ENCODE results near the gene CPTP. TPM values are rescaled to one million over a fixed set of nuclear protein-coding genes. Genes with fewer than 3 reads are reported as not detected.

The CPTP gene
- total and polyA plus RNA-seq, 2 of the 13 experiments (the other 11 are each of a cell fraction or from before 2014, with no cell fraction given): 5.5 to 9.3 TPM

DNA sequence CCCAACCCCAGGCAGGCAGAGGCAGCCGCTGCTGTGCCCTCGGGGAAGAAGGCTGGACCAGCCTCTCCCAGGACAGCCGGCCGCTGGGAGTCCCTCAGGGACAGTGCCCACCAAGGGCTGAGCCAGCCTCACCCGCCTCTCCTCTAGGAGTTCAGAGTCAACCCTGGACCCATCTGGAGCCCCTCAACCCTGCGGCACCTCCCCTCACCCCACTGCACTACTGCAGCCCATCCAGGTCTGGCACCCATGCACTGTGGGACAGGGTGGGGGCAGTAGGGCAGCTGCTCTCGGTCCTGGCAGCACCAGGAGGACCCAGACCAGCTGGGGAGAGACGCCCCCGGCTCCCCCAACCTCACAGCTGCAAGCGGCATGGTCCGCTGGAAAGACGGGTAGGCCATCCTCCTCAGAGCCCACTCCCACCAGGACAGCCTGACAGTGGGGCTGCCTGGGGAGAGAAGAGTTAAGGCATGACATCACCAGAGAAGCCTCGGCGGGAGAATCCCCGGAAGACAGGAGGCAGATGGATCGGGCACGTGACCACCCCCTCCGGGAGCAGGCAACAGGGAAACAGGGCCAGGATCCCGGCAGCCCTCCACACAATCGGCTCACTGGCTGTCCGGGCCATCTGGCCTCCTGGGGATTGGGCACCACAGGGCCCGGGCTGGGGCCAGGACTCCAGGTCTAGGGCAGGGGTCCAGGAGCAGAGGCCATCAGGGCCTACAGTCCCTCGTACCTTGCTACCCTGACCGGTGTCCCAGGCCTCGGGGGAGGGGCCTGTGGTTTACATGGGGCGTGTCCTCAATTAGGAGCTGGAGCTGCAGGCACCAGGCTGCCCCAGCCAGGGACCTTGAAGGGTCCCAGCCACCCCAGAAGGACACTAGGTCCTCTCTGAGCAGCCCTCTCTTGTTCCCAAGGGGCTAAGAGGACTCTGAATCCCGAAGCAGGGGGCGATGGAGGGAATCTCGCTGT is 20.0 kb upstream of the CPTP start (continued):
- TF ChIP-seq DZIP1 (CRISPR knock-in tag; IDR thresholded peaks at IDR 0.05) (no peak), ZNF232 (CRISPR knock-in tag; IDR thresholded peaks at IDR 0.05; ENCODE audit: borderline replicate concordance) (no peak), ZNF251 (CRISPR knock-in tag; IDR thresholded peaks at IDR 0.05) (no peak), ZBTB46 (CRISPR knock-in tag; IDR thresholded peaks at IDR 0.05; ENCODE audit: borderline replicate concordance) (no peak), ZNF121 (CRISPR knock-in tag; IDR thresholded peaks at IDR 0.05) (peak; percentile 35), KLF11 (CRISPR knock-in tag; IDR thresholded peaks at IDR 0.05) (no peak), ZSCAN20 (CRISPR knock-in tag; IDR thresholded peaks at IDR 0.05; ENCODE audit: borderline replicate concordance) (no peak), PAXIP1 (CRISPR knock-in tag; conservative IDR thresholded peaks at IDR 0.05) (0 out of 2 replicates have a peak, but pooled peaks have one; percentile 34), RERE (CRISPR knock-in tag; IDR thresholded peaks at IDR 0.05; ENCODE audit: low read depth) (no peak), MTF1 (CRISPR knock-in tag; IDR thresholded peaks at IDR 0.05) (no peak), PHF5A (CRISPR knock-in tag; IDR thresholded peaks at IDR 0.05; ENCODE audit: low read depth, unreplicated experiment) (no peak)
- TF ChIP-seq, protein P1, sequence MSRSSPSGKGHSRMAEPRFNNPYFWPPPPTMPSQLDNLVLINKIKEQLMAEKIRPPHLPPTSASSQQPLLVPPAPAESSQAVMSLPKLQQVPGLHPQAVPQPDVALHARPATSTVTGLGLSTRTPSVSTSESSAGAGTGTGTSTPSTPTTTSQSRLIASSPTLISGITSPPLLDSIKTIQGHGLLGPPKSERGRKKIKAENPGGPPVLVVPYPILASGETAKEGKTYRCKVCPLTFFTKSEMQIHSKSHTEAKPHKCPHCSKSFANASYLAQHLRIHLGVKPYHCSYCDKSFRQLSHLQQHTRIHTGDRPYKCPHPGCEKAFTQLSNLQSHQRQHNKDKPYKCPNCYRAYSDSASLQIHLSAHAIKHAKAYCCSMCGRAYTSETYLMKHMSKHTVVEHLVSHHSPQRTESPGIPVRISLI (CRISPR knock-in tag; IDR thresholded peaks at IDR 0.05; ENCODE audit: borderline replicate concordance): 0 out of 2 replicates have a peak, but pooled peaks have one; percentile 24
